HepG2 (cell line): ENCODE results near the gene IPO8. TPM values are rescaled to one million over a fixed set of nuclear protein-coding genes. Genes with fewer than 3 reads are reported as not detected.
A peak's percentile ranks its signal among the peaks of the same experiment; 100 is the strongest.

Experiments used
- ATAC-seq: fragments of 200-7000 bp; cut with Tn5 transposase; 3 replicates; pipeline ENCODE4 v1.9.1; 2020; ENCODE audit warnings: mild to moderate bottlenecking, moderate library complexity
- BruUV-seq: library from RNA; stranded (reverse); fragments of 400-500 nt; replicated peaks from 2 replicates; lab custom pipeline; 2021; lab: Mats Ljungman, UMichigan
- CTCF ChIA-PET: fragments of 300-600 bp; formaldehyde crosslinking; extraction: SDS; loops from one replicate; lab custom pipeline; 2021; ENCODE audit warnings: low total read pairs, inconsistent platforms, low intra/inter-chr PET ratio; lab: Yijun Ruan, JAX
- POLR2A ChIA-PET: fragments of 350-600 bp; sonication (Branson Sonifier 250); formaldehyde crosslinking; loops from one replicate; lab custom pipeline; 2020; ENCODE audit warnings: antibody characterized with exemption, inconsistent platforms; lab: Yijun Ruan, JAX
- DNase-seq: peaks from one replicate; pipeline ENCODE4 v3.0.0-alpha.2; 2015; ENCODE audit warnings: low spot score
- FAIRE-seq: peaks from 3 replicates; lab custom pipeline; 2011; peaks lifted over from hg19 to GRCh38; lab: Jason Lieb, UNC
- H2AFZ ChIP-seq: one replicate; pipeline ENCODE4 v1.6.1; 2011; ENCODE audit warnings: low read length, inconsistent platforms
- H3K27ac ChIP-seq: fragments of 300-600 bp; 3 replicates; pipeline ENCODE4 v1.8.0; 2011; ENCODE audit warnings: mixed run types, mild to moderate bottlenecking, mixed read lengths, low read length, inconsistent platforms; ENCODE audit not compliant: insufficient read depth; ENCODE audit errors: extremely low read length
- H3K27me3 ChIP-seq, 2 experiments: fragments of 200-600 bp in 1 of 2; 2 replicates in 1 of 2; 3 replicates in 1 of 2; pipeline versions ENCODE4 v1.6.0 to v1.8.0; 2011; ENCODE audit warnings: low read length in 2 of 2, mild to moderate bottlenecking in 2 of 2, moderate library complexity in 2 of 2, inconsistent platforms in 1 of 2; ENCODE audit not compliant: insufficient read depth in 2 of 2, control insufficient read depth in 1 of 2
- H3K36me3 ChIP-seq, 2 experiments: fragments of 200-600 bp in 1 of 2; replicated peaks in 1 of 2; 2 replicates in 1 of 2; 3 replicates in 1 of 2; pipeline versions ENCODE4 v1.5.1 to v1.8.0; 2011; ENCODE audit warnings: low read length in 2 of 2, inconsistent platforms in 1 of 2; ENCODE audit not compliant: insufficient read depth in 2 of 2, control insufficient read depth in 1 of 2
- H3K4me1 ChIP-seq: 2 replicates; pipeline ENCODE4 v1.5.1; 2012; ENCODE audit warnings: low read length, inconsistent platforms; ENCODE audit not compliant: insufficient read depth
- H3K4me2 ChIP-seq: 2 replicates; pipeline ENCODE4 v1.6.0; 2011; ENCODE audit warnings: low read depth, low read length, inconsistent platforms
- H3K4me3 ChIP-seq, 3 experiments: fragments of 200-600 bp in 1 of 3; sonication (generic), shearing (Covaris generic) in 1 of 3; replicated peaks in 1 of 3; 2 replicates each; pipeline ENCODE4 v1.5.1; 2011 to 2016; ENCODE audit warnings: low read length in 3 of 3, inconsistent platforms in 2 of 3, low read depth in 2 of 3, mild to moderate bottlenecking in 2 of 3, control low read depth in 1 of 3, mixed read lengths in 1 of 3; ENCODE audit not compliant: insufficient read depth in 1 of 3
- H3K79me2 ChIP-seq: one replicate; pipeline ENCODE4 v1.6.1; 2011; ENCODE audit warnings: low read length, inconsistent platforms; ENCODE audit not compliant: insufficient read depth
- H3K9ac ChIP-seq: 2 replicates; pipeline ENCODE4 v1.6.0; 2011; ENCODE audit warnings: mild to moderate bottlenecking, low read depth, low read length, inconsistent platforms; ENCODE audit not compliant: insufficient read depth
- H3K9me3 ChIP-seq: 2 replicates; pipeline ENCODE4 v1.5.1; 2012; ENCODE audit warnings: mild to moderate bottlenecking, low read length
- H4K20me1 ChIP-seq: 2 replicates; pipeline ENCODE4 v1.6.0; 2011; ENCODE audit warnings: inconsistent platforms, mild to moderate bottlenecking, low read length, moderate library complexity; ENCODE audit not compliant: insufficient read depth
- AHR ChIP-seq: IDR thresholded peaks from 2 replicates; pipeline ENCODE4 v1.6.1; 2018; ENCODE audit warnings: missing genetic modification reagents, missing compliant biosample characterization
- ARNT ChIP-seq: fragments of 450-650 bp; IDR thresholded peaks from 2 replicates; pipeline ENCODE4 v1.6.1; 2017
- DPF2 ChIP-seq: sonication (generic); formaldehyde crosslinking; IDR thresholded peaks from 2 replicates; pipeline ENCODE4 v1.4.0; 2020; ENCODE audit warnings: mild to moderate bottlenecking, low read depth, missing genetic modification reagents, borderline replicate concordance
- HNF4G ChIP-seq, 2 experiments: sonication (generic) in 1 of 2; formaldehyde crosslinking in 1 of 2; IDR thresholded peaks; 2 replicates each; pipeline versions ENCODE4 v1.4.0 to v1.6.1; 2011 to 2020; ENCODE audit warnings: borderline replicate concordance in 2 of 2, low read depth in 2 of 2, mild to moderate bottlenecking in 2 of 2, low read length in 1 of 2, missing genetic modification reagents in 1 of 2, moderate library complexity in 1 of 2
- RFXANK ChIP-seq: IDR thresholded peaks from 2 replicates; pipeline ENCODE4 v1.6.1; 2016
- SUZ12 ChIP-seq: fragments of 150-350 bp; IDR thresholded peaks from 2 replicates; pipeline ENCODE4 v1.6.1; 2014; ENCODE audit warnings: low read depth, low read length
- TGIF2 ChIP-seq: IDR thresholded peaks from 2 replicates; pipeline ENCODE4 v1.6.1; 2016; ENCODE audit warnings: control low read depth, missing compliant biosample characterization
- ZBTB20 ChIP-seq: sonication (generic); formaldehyde crosslinking; IDR thresholded peaks from 2 replicates; pipeline ENCODE4 v1.8.1; 2023; ENCODE audit warnings: missing genetic modification reagents, low read depth, mild to moderate bottlenecking, borderline replicate concordance
- ZBTB38 ChIP-seq: sonication (generic); formaldehyde crosslinking; IDR thresholded peaks from 2 replicates; pipeline ENCODE4 v1.5.1; 2020; ENCODE audit warnings: mild to moderate bottlenecking, missing genetic modification reagents
- ZNF224 ChIP-seq: sonication (generic); formaldehyde crosslinking; IDR thresholded peaks from 2 replicates; pipeline ENCODE4 v1.5.0; 2020; ENCODE audit warnings: mild to moderate bottlenecking, missing genetic modification reagents
- ZNF24 ChIP-seq: fragments of 450-650 bp; IDR thresholded peaks from 2 replicates; pipeline ENCODE4 v1.6.1; 2017; ENCODE audit warnings: antibody characterized with exemption, mild to moderate bottlenecking
- ZNF34 ChIP-seq: sonication (generic); formaldehyde crosslinking; IDR thresholded peaks from 2 replicates; pipeline ENCODE4 v1.4.0; 2020; ENCODE audit warnings: mild to moderate bottlenecking, missing genetic modification reagents, borderline replicate concordance
- ZNF605 ChIP-seq: sonication (generic); formaldehyde crosslinking; IDR thresholded peaks from 2 replicates; pipeline ENCODE4 v1.8.0; 2022; ENCODE audit warnings: mild to moderate bottlenecking, missing genetic modification reagents
- ZNF766 ChIP-seq: sonication (generic); formaldehyde crosslinking; IDR thresholded peaks from 2 replicates; pipeline ENCODE4 v1.5.0; 2020; ENCODE audit warnings: missing genetic modification reagents, borderline replicate concordance
- ZNF850 ChIP-seq: sonication (generic); formaldehyde crosslinking; conservative IDR thresholded peaks from 2 replicates; pipeline ENCODE4 v1.9.0; 2021; ENCODE audit warnings: mild to moderate bottlenecking, missing genetic modification reagents
- WGBS: methylation state at CpG from one replicate; pipeline ENCODE4 v1.1.6; 2017; ENCODE audit warnings: low lambda C conversion rate; 5-methylcytosine and 5-hydroxymethylcytosine counted together
- in situ Hi-C: cut with HindIII; loops from 2 replicates; pipeline ENCODE4 v1.10.0; 2017; ENCODE audit warnings: low pct_unique_long_range_greater_than_20kb; ENCODE audit not compliant: extremely low pct_ligation_motif_present
- intact Hi-C: fragments of 100-400 bp; cut with micrococcal nuclease; formaldehyde crosslinking; loops from one replicate; pipeline ENCODE4 v1.10.0; 2022; ENCODE audit not compliant: unreplicated experiment
- polyA plus RNA-seq, 8 experiments: library from polyadenylated mRNA; depleted of rRNA in 3 of 8; stranded (reverse) in 7 of 8; unstranded in 1 of 8; fragments of >200 nt; fragmentation: Illumina TruSeq in 4 of 8; extraction: Trizol in 4 of 8; gene quantifications; 2 replicates each; pipeline versions ENCODE4 v1.2.1 to v1.2.3, GENCODE V29; 2011 to 2016; ENCODE audit warnings: low read depth in 4 of 8, missing spikeins in 1 of 8, mixed read lengths in 1 of 8; ENCODE audit not compliant: insufficient read depth in 1 of 8
- total RNA-seq, 5 experiments: library from RNA; depleted of rRNA; stranded (reverse); fragments of >200 nt; fragmentation: Illumina TruSeq; extraction: Trizol; gene quantifications; 2 replicates each; pipeline ENCODE4 v1.2.3, GENCODE V29; 2016; ENCODE audit warnings: low read depth in 1 of 5
- TF ChIP-seq, protein P1 (sequence below): sonication (generic); formaldehyde crosslinking; IDR thresholded peaks from 2 replicates; pipeline ENCODE4 v1.4.0; 2020; ENCODE audit warnings: missing genetic modification reagents

Gene IPO8
- total and polyA plus RNA-seq, 2 of the 13 experiments (the other 11 are each of a cell fraction or from before 2014, with no cell fraction given): 6.3 to 21.8 TPM

DNA sequence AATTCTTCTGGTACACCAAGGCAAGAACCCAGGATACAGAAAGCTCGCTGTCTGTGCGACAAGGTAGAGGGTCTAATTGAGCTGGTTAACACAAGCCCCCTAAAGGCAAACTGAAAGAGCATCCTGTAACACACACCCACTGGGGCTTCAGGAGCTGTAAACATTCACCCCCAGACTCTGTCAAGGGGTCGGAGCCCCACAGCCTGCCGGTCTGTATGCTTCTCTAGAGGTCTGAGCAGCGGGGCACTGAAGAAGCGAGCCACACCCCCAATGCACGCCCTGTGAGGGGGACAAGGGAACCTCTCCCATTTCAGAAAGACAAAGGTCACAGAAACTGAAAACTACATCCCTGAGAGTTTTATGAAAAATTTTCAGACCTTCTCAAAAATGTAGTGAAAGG lies 1.3 kb upstream of the IPO8 start:
- TF ChIP-seq ZNF34 (CRISPR knock-in tag) (no peak), SUZ12 (no peak), ZBTB20 (CRISPR knock-in tag) (no peak), ZNF850 (CRISPR knock-in tag) (no peak), ARNT (no peak), AHR (CRISPR knock-in tag) (no peak)
- 98% methylated on average over 5 of the region's 7 CpGs for WGBS
- no peak overlapping the region for H3K9ac ChIP-seq
- DNase-seq (no peak), ATAC-seq (no peak), FAIRE-seq (no peak)
- no peaks in the 10 kb centered on the region; the same call in 1 of the 2 replicates for H4K20me1 ChIP-seq
- peaks cover 36% of the 10 kb centered on the region for H3K4me1 ChIP-seq
- peaks cover 36% of the 10 kb centered on the region for H3K79me2 ChIP-seq
- no peak overlapping the region for H3K4me2 ChIP-seq
- no peaks in the 10 kb centered on the region for H3K36me3 ChIP-seq
- BruUV-seq: no TSS peak
- in situ Hi-C loops: no loop called here
- H3K9me3 ChIP-seq: no peaks in the 10 kb centered on the region
- no peak overlapping the region for H3K27ac ChIP-seq
- POLR2A ChIA-PET: interaction anchor here (2.5 kb wide), 1 partner anchor 59 kb away, joined by 15 read pairs; the partner anchor contains the start of gene CAPRIN2
- no peak overlapping the region for H3K4me3 ChIP-seq
- H2AFZ ChIP-seq: no peak overlapping the region
- no peaks in the 10 kb centered on the region; a peak in 1 of 5 replicates for H3K27me3 ChIP-seq
- intact Hi-C loops: loop anchor here (10.0 kb wide), 2 partner anchors 98 to 182 kb away; no protein-coding TSS in a partner anchor
- CTCF ChIA-PET: no interaction called here

GRCh38 chr12:30696486-30696885 lies 817 bp upstream of the IPO8 start:
- H3K27me3 ChIP-seq: no peaks in the 10 kb centered on the region; a peak in 1 of 5 replicates
- peak overlapping the region; percentile 92 for H2AFZ ChIP-seq
- no peaks in the 10 kb centered on the region for H3K36me3 ChIP-seq
- CTCF ChIA-PET: no interaction called here
- no peak for FAIRE-seq
- peaks cover 40% of the 10 kb centered on the region for H3K4me1 ChIP-seq
- no peak overlapping the region for H3K9ac ChIP-seq
- 97% methylated on average over 13 of the region's 14 CpGs for WGBS
- H3K9me3 ChIP-seq: no peaks in the 10 kb centered on the region
- ATAC-seq: no peak
- no peak for DNase-seq
- POLR2A ChIA-PET: interaction anchor here (1.2 to 2.5 kb wide), 3 partner anchors 13 to 59 kb away, joined by 4 to 15 read pairs (median 5); partner anchors contain the start of gene CAPRIN2
- peak overlapping the region; percentile 91 for H3K4me2 ChIP-seq
- no peaks in the 10 kb centered on the region; the same call in 1 of the 2 replicates for H4K20me1 ChIP-seq
- H3K27ac ChIP-seq: no peak overlapping the region
- in situ Hi-C loops: no loop called here
- H3K79me2 ChIP-seq: peaks cover 38% of the 10 kb centered on the region
- no TSS peak for BruUV-seq
- intact Hi-C loops: loop anchor here (10.0 kb wide), 2 partner anchors 98 to 182 kb away; no protein-coding TSS in a partner anchor
- no peak for TF ChIP-seq DPF2
- TF ChIP-seq HNF4G (IDR thresholded peaks at IDR 0.05; ENCODE audit: borderline replicate concordance, low read depth, low read length): no peak
- TF ChIP-seq HNF4G (CRISPR knock-in tag; IDR thresholded peaks at IDR 0.05; ENCODE audit: borderline replicate concordance, low read depth): no peak
- no peak for TF ChIP-seq ZNF224 (CRISPR knock-in tag)
- no peak for TF ChIP-seq TGIF2 (CRISPR knock-in tag)
- TF ChIP-seq ZNF766 (CRISPR knock-in tag): no peak
- 0 out of 2 replicates have a peak, but pooled peaks have one; percentile 24 for TF ChIP-seq ZNF605 (CRISPR knock-in tag)
- 0 out of 2 replicates have a peak, but pooled peaks have one; percentile 65 for TF ChIP-seq ZBTB38
- TF ChIP-seq, protein P1, sequence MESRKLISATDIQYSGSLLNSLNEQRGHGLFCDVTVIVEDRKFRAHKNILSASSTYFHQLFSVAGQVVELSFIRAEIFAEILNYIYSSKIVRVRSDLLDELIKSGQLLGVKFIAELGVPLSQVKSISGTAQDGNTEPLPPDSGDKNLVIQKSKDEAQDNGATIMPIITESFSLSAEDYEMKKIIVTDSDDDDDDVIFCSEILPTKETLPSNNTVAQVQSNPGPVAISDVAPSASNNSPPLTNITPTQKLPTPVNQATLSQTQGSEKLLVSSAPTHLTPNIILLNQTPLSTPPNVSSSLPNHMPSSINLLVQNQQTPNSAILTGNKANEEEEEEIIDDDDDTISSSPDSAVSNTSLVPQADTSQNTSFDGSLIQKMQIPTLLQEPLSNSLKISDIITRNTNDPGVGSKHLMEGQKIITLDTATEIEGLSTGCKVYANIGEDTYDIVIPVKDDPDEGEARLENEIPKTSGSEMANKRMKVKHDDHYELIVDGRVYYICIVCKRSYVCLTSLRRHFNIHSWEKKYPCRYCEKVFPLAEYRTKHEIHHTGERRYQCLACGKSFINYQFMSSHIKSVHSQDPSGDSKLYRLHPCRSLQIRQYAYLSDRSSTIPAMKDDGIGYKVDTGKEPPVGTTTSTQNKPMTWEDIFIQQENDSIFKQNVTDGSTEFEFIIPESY (CRISPR knock-in tag): peak; percentile 49
- no peak for TF ChIP-seq ZNF24
- TF ChIP-seq RFXANK: no peak
- TF ChIP-seq, all 625 proteins: peak for 3
- H3K4me3 ChIP-seq: peak overlapping the region in 1 of 3 experiments; percentile 96; a peak in 2 of 6 replicates
